ENCODE measurements around the gene PHKG1.

DNA sequence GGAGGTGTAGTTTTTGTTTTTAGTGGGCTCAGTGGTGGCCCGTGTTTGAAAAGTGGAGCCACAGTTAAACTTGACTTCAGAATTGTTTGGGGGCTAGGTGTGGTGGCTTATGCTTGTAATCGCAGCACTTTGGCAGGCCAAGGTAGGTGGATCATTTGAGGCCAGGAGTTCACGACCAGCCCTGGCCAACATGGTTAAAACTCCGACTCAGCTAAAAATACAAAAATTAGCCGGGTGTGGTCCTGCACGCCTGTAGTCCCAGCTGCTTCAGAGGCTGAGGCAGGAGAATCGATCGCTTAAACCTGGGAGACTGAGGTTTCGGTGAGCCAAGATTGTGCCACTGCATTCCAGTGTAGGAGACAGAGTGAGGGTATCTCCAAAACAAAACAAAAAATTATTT is 39.4 kb downstream of the PHKG1 start:
- TF ChIP-seq, protein P1, sequence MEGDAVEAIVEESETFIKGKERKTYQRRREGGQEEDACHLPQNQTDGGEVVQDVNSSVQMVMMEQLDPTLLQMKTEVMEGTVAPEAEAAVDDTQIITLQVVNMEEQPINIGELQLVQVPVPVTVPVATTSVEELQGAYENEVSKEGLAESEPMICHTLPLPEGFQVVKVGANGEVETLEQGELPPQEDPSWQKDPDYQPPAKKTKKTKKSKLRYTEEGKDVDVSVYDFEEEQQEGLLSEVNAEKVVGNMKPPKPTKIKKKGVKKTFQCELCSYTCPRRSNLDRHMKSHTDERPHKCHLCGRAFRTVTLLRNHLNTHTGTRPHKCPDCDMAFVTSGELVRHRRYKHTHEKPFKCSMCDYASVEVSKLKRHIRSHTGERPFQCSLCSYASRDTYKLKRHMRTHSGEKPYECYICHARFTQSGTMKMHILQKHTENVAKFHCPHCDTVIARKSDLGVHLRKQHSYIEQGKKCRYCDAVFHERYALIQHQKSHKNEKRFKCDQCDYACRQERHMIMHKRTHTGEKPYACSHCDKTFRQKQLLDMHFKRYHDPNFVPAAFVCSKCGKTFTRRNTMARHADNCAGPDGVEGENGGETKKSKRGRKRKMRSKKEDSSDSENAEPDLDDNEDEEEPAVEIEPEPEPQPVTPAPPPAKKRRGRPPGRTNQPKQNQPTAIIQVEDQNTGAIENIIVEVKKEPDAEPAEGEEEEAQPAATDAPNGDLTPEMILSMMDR (IDR thresholded peaks at IDR 0.05 in 4 of 5, conservative IDR thresholded peaks at IDR 0.05 in 1 of 5), result no peak
- no peak for TF ChIP-seq POLR2A (IDR thresholded peaks at IDR 0.05)

Data from gastrocnemius medialis (tissue), 4 donors.